ENCODE data around the gene SLC13A3.

The SLC13A3 gene

DNA sequence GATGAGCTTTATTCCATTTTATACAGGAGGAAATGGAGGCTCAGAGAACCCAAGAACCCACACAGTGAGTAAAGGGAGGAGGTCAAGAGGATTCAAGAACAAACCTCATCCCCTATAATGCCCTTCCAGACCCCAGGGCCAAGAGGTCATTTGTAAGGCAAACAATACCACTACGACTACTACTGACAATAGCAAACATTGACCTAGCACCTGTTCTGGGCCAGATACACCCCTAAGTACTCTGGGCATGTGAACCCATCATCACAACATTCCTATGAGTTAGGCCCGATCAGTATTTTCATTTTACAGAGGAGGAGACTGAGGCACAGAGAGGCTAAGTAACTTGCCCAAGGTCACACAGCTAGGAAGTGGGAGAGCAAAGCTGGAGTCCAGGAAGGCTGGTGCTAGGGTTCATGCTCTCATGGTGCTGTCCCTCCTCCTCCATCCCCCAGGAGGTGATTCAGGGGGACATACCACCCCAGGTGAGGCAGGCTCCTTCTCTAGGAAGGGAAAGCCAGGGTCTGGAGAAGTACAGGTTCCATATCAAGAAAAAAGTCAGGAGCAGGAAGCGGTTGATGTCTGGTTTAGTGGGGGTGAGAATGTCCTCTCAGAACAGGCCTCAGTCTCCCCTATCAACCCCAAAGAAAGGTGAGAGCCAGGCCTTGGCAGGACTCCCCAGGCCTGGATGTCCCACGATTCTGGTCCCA, 13.7 kb downstream of the SLC13A3 start:
- in situ Hi-C loops (cut with MboI; ENCODE audit: low sequenced_read_pairs), result no loop called here

GRCh38 chr20:46637020-46637419, 14.2 kb downstream of the SLC13A3 start:
- in situ Hi-C loops (cut with MboI; ENCODE audit: low sequenced_read_pairs), result no loop called here

DNA sequence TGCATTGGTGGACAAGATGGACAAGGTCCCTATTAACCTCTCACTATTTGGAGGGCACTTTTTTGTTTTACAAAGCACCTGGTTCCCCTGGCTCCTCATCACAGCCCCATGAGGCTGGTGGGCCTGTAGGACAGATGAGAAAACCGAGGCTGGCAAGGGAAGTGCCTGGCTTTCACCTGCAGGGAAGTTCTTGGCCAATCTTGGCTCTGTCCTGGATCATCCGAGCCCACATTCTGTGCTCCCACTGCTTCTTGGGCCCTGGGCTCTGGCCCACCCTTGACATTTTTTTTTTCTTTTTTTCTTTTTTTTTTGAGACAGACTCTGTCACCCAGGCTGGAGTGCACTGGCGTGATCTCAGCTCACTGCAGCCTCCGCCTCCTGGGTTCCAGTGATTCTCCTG, 14.7 kb downstream of the SLC13A3 start:
- in situ Hi-C loops (cut with MboI; ENCODE audit: low sequenced_read_pairs), result no loop called here

GRCh38 chr20:46635514-46636136, 15.6 kb downstream of the SLC13A3 start:
- in situ Hi-C loops (cut with MboI; ENCODE audit: low sequenced_read_pairs), result no loop called here

GRCh38 chr20:46634528-46634927, 16.7 kb downstream of the SLC13A3 start:
- in situ Hi-C loops (cut with MboI; ENCODE audit: low sequenced_read_pairs), result no loop called here

DNA sequence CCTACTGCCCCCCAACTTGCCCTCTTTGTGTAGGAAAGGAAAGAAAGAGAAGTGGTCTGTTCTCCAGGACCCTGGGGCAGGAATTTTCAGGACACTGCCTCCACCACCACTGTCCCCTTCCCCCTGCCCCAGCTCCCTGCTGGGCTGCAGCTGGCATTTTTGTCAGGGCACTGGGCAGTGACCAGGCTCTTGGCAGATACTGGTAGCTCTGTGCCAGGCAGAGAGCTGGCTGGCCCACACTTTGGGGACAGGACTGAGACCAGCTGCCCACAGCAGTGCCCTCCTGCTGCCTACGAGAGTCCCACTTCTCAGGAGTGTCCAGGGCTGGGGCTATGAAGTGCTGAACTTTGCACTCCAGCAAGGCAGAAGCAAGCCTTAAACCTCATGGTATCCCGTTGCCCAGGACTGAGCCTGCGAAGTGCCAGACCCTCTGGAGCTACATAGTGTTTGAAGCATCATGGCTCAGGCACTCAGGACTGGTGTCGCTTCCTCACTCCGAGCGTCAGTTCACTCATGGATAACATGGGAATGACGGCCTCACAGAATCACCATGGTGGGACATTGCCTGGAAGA, 19.3 kb downstream of the SLC13A3 start:
- in situ Hi-C loops (cut with MboI; ENCODE audit: low sequenced_read_pairs), result no loop called here

- in situ Hi-C loops (cut with MboI; ENCODE audit: low sequenced_read_pairs), result no loop called here
Observed at GRCh38 chr20:46631212-46631869, 19.9 kb downstream of the SLC13A3 start.

DNA sequence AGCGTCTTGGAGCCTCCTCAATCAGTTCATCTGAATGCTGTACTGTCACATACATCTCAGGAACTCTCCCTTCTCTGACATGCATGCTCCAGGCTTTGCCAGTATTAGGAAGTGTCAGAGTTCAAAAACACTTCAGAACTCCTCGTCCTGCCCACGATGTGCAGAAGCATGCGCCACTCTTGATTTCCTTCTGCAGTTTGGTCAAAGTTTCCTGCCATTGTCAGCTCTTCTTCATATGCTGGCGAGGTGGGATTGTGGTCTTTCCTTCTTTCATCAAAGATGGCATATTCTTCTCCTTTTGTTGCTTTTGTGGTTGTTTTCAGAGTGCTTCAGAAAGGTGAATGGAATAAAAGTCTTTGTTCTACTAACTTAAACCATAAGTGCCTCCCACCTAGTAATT, 21.0 kb downstream of the SLC13A3 start:
- in situ Hi-C loops (cut with MboI; ENCODE audit: low sequenced_read_pairs), result no loop called here

GRCh38 chr20:46629341-46629740, 21.9 kb downstream of the SLC13A3 start:
- in situ Hi-C loops (cut with MboI; ENCODE audit: low sequenced_read_pairs), result no loop called here

- in situ Hi-C loops (cut with MboI; ENCODE audit: low sequenced_read_pairs), result no loop called here
Observed at GRCh38 chr20:46627234-46627633, 24.0 kb downstream of the SLC13A3 start.

DNA sequence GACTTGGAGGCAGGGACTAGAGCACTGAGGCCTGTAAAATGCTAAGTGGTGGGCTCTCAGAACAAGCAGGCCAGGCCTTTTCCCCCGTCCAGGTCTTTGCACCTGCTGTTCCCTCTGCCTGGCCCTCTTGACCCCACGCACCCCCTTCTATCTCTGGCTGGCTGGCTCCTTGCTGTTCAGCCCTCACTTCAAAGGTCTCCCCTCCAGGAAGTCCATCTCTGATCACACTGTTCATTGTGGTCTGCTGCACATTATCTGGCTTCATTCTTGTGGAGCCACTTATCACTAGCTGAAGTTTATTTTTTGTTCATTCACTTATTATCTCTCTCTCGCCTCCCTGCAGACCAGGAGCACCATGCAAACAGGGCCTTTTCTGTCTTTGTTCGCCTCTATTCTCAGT, 24.5 kb downstream of the SLC13A3 start:
- in situ Hi-C loops (cut with MboI; ENCODE audit: low sequenced_read_pairs), result no loop called here

- in situ Hi-C loops (cut with MboI; ENCODE audit: low sequenced_read_pairs), result no loop called here
Observed at GRCh38 chr20:46625875-46626373, 25.3 kb downstream of the SLC13A3 start.

- in situ Hi-C loops (cut with MboI; ENCODE audit: low sequenced_read_pairs), result no loop called here
Observed at GRCh38 chr20:46624946-46625345, 26.3 kb downstream of the SLC13A3 start.

DNA sequence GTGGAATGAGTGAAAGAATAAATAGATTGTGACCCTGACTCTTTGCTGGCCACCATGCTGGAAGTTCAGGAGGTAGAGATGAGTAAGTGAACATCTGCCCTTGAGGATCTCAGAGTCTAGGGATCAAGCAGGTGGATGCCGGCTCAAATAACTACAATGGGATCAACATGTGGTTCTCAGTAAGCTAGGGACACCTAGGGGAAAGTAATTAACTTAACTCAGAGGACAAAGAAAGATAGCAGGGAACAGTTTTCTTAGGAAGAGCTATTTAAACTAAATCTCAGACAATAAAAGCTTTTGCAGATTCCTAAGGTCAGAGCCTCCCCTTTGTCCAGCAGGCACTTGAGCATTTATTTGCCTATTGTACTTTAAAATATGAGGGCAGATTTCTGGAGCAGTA, 29.1 kb downstream of the SLC13A3 start:
- in situ Hi-C loops (cut with MboI; ENCODE audit: low sequenced_read_pairs), result no loop called here

DNA sequence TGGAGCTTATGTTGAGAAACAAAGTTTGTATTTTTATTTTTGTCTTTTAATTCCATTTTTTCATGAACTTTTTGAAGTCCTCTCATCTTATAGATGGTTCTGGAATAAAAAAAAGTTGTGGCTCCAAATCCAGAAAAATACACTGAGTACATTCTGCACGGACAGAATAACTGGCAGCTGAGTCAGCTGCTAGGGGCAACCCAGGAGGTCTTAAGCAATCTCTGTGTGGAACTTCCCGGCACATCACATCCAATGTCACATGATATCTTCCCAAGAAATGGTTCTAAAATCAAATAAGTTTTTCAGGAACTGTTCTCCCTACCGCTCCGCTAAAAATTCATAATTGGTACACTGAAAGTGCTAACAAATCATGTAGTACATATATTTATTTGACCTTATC, 29.8 kb downstream of the SLC13A3 start:
- in situ Hi-C loops (cut with MboI; ENCODE audit: low sequenced_read_pairs), result no loop called here

DNA sequence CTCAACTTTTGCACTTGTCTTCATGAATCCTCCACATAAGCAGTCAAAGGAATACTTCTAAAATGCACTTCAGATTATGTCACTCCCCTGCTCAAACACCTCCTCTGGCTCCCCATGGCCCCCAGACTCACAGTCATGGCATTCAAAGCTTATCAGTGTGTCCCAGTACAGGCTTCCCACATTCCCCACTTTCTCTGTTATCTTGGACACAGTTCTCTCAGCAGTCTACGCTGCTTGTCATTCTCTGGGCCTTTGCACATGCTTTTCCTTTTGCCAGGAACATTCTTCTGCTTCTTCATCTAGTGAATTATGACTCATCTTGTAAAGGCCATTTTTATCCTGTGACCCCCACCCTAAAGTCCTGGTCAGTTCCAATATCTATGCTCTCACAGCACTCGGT, 31.8 kb downstream of the SLC13A3 start:
- in situ Hi-C loops (cut with MboI; ENCODE audit: low sequenced_read_pairs), result no loop called here

DNA sequence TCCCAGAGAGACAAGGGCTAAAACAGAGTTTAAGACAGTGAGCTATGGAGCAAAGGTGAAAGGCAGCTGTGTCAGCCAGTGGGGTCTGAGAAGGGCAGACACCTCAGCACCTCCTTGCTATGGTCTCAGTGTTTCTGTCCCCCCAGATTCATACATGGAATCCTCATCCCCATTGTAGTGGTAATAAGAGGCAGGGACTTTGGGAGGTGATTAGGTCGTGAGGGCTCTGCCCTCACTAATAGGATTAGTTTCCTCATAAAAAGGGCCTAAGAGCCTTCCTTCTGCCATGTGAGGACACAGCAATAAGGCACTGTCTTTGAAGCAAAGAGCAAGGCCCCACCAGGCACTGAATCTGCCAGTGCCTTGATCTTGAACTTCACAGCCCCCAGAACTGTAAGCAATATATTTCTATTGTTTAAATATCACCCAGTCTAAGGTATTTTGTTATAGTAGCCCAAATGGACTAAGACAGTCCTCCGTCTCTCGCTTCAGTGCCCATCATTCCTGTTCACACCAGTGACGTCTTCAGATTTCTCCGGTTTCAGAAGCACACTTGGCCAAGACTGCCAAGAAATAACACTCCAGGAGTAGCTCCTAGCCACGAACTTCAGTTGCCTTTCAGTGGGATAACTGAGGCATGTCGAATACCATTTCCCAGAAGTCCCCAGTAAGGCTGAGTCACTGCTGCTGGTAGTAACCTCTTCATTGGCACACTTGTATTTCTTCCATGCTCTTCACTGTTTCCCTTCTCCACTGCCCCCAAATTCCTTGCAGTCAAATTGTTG, 32.8 kb downstream of the SLC13A3 start:
- in situ Hi-C loops (cut with MboI; ENCODE audit: low sequenced_read_pairs), result no loop called here

- in situ Hi-C loops (cut with MboI; ENCODE audit: low sequenced_read_pairs), result no loop called here
Observed at GRCh38 chr20:46614503-46614902, 36.8 kb downstream of the SLC13A3 start.

- in situ Hi-C loops (cut with MboI; ENCODE audit: low sequenced_read_pairs), result no loop called here
Observed at GRCh38 chr20:46610145-46610544, 41.1 kb downstream of the SLC13A3 start.

DNA sequence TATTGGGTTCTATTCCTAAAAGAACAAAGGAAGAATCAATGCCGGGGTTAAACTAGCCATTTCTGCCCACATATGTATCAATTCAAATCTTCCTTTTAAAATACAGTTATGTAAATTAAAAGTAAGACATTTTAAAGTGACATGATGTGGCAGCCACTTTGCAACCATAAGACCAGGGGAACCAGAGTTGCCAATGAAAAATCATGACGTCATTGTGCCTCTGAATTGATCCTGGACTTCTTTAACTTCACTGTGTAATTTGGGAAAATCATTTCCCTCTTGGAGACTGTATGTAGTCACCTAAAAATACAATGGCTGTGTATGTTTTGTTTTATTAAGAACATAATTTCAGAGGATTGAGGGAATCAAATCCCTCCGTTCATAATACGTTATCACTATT, 42.2 kb downstream of the SLC13A3 start:
- in situ Hi-C loops (cut with MboI; ENCODE audit: low sequenced_read_pairs), result no loop called here

All from HL-60/S4 (cell line).